Spleen (tissue), 3 donors: Measurements from ENCODE around the gene TAF4.

Source experiments
- POLR2A ChIP-seq, 3 donors: fragments of 450-650 bp; IDR thresholded peaks; one replicate each; pipeline ENCODE4 v1.5.1; 2017; ENCODE audit warnings: antibody characterized with exemption in 3 of 3, mild to moderate bottlenecking in 1 of 3
- POLR2AphosphoS5 ChIP-seq, 3 donors: sonication (generic); formaldehyde crosslinking; IDR thresholded peaks; one replicate each; pipeline ENCODE4 v1.5.1; 2017; ENCODE audit warnings: antibody characterized with exemption in 3 of 3

GRCh38 chr20:62087227-62087626 is 21.5 kb upstream of the TAF4 start:
- TF ChIP-seq POLR2AphosphoS5 (IDR thresholded peaks at IDR 0.05) (no peak), POLR2A (IDR thresholded peaks at IDR 0.05) (no peak)
